NCI-H460 (cell line): ENCODE measurements around the gene ZNF726. TPM values are rescaled to one million over a fixed set of nuclear protein-coding genes. Genes with fewer than 3 reads are reported as not detected.
"Not testable (repeated sequence)": the region's sequence is repeated elsewhere in the genome, so short reads cannot be mapped to it uniquely, and the experiment has no call there.

ENCODE experiments used
- DNase-seq: peaks from one replicate; pipeline ENCODE4 v3.0.0-alpha.2; 2016; ENCODE audit warnings: low read depth; ENCODE audit errors: extremely low read depth
- total RNA-seq: library from RNA; depleted of rRNA; stranded (reverse); fragments of >200 nt; shearing (Covaris generic); gene quantifications from 2 replicates; pipeline ENCODE4 v1.2.3, GENCODE V29; 2014

The ZNF726 gene
- total RNA-seq, 1 experiment from 2014 or later: 0.15 TPM

DNA sequence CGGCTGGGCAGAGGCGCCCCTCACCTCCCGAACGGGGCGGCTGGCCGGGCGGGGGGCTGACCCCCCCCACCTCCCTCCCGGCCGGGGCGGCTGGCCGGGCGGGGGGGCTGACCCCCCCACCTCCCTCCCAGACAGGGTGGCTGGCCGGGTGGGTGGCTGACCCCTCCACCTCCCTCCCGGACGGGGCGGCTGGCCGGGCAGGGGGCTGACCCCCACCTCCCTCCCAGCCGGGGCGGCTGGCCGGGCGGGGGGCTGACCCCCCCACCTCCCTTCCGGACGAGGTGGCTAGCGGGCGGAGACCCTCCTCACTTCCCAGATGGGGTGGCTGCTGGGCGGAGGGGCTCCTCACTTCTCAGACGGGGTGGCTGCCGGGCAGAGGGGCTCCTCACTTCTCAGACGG lies 22.3 kb downstream of the ZNF726 start:
- DNase-seq: not testable (repeated sequence)

DNA sequence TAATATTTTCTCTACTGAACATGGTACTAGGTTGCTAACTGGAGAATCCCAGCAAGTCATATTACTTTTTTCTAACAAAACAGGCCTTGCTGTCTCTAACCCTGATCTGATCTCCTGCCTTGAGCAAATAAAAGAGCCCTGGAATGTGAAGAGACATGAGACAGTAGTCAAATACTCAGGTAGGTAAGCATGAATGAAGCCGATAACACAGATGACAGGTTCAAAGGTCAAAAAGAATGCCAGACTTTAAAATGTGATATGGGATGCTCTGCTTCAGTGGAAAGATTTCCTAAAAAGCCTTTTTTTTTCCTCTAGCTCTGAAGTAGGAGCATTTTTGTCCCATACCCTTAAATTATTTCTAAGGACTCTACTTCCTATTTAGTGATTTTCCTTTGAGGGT lies 28.7 kb downstream of the ZNF726 start:
- no peak for DNase-seq

DNA sequence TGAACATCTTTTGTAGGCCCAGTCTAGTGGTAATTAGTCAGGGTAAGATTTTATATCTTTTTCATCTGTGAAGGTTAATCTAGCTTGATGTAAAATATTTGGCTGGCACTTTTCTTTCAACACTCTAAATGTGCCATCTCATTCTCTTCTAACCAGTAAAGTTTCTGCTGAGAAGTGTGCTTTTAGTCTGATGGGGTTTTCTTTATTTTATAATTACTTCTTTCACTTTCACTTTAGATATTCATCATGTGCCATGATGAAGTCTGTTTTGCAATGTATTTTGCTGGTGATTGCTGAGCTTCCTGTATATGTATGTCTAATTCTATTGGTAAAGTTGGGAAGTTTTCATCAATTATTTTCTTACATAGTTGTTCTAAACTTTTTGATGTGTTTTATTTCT lies 31.9 kb downstream of the ZNF726 start:
- DNase-seq: no peak

DNA sequence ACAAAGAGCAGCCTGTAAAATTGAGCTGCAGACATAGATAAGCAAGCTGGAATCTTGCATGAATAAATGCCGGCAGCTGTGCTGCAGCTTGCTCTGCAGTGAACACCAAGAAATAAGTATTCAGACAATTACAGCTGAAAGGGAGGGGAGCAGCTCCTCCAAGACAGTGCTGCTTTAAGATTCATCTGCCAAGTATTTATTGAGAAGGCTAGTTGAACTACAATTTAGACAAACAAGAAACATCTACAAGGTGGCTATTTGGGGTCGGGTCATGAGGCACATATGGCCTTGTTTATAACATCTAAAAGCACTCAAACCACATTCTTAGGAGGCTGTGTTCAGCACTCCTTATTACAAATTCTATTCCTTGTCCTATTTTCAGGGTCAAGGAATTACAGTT lies 34.9 kb downstream of the ZNF726 start:
- DNase-seq: no peak

DNA sequence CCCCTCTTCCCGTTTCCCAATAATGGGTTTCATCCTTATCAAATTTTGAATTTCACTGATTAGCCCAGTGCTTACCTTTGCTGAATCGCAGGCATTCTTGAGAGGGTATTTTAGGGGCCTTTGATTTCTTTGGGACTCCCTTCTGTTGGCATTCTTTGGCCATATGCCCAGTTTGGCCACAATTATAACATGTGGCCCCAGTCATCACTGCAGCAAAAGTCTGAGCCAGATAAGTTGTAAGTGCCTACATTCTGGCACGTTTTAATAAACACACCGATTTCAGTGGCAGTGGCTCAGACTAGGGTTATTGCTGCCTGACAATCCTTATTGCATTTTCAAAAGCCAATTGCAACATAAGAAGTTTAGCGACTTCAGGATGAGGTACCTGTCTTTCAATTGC lies 41.4 kb downstream of the ZNF726 start:
- DNase-seq: no peak

DNA sequence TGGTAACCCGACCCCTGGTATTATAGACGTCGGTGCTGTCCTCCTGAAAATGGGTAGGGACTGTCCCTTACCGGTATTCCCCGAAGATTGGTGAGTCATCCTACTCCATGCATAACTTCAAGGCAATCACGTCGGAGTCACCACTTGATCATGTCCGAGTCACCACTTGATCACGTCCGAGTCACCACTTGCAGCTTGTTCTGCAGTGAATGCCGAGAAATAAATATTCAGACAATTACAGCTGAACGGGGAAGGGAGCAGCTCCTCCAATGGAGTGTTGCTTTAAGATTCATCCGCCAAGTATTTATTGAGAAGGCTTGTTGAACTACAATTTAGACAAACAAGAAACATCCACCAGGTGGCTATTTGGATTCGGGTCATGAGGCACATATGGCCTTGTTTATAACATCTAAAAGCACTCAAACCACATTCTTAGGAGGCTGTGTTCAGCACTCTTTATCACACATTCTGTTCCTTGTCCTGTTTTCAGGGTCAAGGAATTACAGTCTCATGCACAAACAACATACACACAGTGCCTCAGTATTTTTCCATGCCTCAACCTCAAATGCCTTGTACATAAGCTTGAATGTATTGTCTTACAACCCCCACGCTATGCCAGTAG lies 43.1 kb downstream of the ZNF726 start:
- no peak for DNase-seq

DNA sequence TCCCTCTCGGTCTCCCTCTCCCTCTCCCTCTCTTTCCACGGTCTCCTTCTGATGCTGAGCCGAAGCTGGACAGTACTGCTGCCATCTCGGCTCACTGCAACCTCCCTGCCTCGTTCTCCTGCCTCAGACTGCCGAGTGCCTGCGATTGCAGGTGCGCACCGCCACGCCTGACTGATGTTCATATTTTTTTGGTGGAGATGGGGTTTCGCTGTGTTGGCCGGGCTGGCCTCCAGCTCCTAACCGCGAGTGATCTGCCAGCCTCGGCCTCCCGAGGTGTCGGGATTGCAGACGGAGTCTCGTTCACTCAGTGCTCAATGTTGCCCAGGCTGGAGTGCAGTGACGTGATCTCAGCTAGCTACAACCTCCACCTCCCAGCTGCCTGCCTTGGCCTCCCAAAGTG lies 48.7 kb downstream of the ZNF726 start:
- not testable (repeated sequence) for DNase-seq

DNA sequence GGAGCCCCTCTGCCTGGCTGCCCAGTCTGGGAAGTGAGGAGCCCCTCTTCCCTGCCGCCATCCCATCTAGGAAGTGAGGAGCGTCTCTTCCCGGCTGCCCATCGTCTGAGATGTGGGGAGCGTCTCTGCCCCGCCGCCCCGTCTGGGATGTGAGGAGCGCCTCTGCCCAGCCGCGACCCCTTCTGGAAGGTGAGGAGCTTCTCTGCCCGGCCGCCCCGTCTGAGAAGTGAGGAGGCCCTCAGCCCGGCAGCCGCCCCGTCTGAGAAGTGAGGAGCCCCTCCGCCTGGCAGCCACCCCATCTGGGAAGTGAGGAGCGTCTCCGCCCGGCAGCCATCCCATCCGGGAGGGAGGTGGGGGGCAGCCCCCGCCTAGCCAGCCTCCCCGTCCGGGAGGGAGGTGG lies 49.2 kb downstream of the ZNF726 start:
- DNase-seq: not testable (repeated sequence)

DNA sequence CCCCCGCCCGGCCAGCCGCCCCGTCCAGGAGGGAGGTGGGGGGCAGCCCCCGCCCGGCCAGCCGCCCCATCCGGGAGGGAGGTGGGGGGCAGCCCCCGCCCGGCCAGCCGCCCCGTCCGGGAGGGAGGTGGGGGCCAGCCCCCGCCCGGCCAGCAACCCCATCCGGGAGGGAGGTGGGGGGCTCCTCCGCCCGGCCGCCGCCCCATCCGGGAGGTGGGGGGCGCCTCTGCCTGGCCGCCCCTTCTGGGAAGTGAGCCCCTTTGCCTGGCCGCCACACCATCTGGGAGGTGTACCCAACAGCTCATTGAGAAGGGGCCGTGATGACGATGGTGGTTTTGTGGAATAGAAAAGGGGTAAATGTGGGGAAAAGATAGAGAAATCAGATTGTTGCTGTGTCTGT lies 49.6 kb downstream of the ZNF726 start:
- DNase-seq: not testable (repeated sequence)

DNA sequence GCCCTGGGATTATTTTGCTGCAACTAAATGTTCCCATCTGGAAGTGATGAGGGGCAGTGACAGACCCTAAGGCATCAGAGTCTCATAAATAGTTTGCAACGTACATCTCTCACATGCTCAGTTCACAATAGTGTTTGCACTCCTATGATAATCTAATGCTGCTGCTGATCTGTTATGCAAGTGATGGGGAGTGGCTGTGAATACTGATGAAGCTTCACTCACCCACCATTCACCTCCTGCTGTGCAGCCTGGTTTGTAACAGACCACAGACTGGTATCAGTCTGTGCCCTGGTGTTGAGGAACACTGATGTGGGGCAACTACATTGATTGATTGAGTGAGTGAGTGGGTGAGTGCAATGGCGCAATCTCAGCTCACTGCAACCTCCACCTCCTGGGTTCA lies 54.9 kb downstream of the ZNF726 start:
- DNase-seq: no peak

DNA sequence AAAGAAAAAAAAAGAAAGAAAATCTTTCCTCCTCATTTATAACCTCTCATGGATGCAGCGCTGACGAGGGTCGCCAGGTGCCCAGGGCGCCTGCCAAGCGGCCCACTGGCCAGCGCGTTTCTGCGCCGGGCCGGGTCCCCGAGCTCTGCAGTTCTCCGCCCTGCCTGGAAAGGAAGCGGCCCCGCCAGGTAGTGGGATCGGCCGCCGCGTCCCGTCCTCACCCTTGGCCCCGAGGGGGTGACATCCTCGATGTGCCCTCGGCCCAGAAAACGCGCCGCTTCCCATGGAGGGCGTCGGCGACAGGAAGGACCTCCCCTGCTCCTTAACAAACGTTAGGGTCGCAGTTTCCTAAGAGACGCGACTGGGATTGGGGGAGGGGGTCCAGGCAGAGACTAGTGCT lies 56.9 kb downstream of the ZNF726 start:
- DNase-seq: no peak

DNA sequence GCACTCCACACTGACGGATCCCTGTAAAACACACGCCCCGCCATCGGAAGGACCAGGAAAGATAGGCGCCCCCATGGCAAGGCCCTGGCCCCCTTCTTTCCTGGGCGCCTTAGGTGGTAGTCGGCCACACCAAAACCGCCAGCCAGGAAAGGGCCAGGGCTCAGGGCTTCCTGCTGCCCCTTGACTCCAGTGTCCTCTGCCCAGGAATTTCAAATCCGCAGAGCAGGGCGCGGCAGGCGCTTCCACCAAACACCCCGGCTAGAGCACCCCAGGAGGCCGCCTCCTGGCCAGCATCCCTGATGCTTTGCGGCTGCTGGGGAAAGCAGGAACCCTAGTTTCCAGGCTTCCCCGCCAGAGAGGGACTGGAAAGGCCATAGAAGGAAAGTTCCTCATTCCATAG lies 57.5 kb downstream of the ZNF726 start:
- DNase-seq: no peak

DNA sequence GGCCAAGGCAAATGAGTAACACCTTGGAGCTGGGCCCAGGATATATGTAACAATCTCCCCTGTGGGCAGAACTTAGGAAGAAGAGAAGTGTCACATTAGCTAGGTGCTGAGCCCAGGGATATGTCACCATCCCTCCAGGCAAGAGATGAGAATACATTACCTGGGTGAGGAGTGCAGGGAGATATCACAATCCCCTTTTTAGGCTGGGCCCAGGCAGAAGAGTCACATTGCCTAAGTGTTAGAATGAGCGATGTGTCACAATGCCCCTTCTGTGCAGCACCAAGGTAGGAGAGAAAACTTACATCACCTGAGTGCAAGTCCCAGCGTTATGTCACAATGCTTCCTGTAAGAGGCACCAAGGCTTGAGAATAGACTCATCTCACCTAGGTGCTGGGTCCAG lies 60.3 kb downstream of the ZNF726 start:
- DNase-seq: no peak

DNA sequence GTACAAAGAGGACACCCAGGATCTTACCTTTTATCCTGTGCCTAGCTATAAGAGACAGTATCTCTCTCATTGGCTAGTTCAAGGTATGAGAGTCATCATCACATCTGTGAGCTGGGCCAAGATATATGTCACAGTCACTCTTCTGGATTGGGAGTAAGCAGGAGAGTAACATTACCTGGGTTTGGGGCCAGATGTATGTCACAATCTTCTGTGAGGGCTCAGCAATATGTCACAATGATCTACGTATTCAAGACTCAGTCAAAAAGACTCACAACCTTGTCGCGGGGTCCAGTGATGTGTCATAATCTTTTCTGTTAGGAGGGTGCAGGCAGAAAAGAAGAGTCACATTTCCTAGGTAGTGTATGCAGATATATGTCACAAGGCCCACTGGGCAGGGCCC lies 61.9 kb downstream of the ZNF726 start:
- not testable (repeated sequence) for DNase-seq

DNA sequence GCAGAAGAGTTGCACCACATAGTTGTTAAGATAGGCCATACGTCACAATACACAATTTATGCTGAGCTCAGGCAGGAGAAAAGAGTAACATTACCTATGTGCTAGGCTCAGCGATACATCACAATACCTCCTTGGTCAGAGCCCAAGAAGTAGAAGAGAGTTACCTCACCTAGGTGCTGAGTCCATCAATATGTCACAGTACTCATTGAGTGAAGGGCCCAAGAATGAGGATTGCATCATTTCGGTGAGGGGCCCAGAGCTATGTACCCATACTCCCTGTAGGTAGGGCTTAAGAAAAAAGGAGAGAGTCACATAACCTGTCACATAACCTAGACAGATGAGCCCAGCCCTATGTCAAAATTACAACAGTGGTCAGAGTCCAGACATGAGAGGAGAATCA lies 62.6 kb downstream of the ZNF726 start:
- not testable (repeated sequence) for DNase-seq

DNA sequence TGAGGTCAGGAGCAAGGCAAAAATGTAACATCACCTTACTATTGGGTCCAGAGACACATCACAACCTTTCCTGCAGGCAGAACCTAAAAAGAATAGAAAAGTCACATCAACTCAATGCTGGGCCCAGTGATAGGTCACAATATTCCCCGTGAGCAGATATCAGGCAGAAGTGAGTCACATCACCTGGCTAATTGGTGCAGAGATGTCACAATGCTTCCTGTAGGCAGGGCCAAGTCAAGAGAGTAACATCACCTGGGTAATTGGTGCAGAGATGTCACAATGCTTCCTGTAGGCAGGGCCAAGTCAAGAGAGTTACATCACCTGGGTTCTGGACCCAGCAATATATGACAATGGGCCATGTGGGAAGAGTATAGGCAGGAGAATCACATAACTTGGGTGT lies 63.4 kb downstream of the ZNF726 start:
- DNase-seq: no peak

DNA sequence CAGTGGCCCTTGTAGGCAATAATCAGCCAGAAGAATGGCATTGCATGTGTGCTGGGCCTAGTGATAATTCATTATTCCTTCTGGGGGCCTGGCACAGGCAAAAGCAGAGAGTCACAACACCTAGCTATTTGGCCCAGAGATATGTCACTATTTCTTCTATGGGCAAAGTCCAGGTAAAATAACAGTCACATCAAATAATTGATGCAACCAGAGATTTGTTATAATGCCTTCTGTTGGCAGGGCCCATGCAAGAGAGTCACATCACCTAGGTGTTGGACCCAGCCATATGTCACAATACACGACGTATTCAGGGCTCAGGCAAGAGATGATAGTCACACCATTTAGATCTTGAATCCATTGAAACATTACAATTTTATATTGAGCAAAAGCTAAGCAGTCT lies 66.1 kb downstream of the ZNF726 start:
- no peak for DNase-seq

DNA sequence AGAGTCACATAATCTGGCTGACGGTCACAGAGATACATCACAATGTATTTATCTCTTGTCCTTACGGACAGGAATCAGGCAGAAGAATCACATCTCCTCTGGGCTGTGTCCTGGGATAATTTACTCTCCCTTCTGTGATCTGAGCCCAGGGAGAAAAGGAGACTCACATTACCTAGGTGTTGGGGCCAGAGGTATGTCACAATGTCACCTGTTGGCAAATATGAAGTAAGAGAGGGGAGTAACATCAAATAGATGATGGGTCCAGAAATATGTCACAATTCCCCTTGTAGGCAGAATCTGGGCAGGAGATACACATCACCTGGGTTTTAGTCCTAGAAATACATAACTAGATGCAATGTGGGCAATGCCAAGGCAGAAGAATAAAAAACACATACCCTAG lies 67.2 kb downstream of the ZNF726 start:
- no peak for DNase-seq

DNA sequence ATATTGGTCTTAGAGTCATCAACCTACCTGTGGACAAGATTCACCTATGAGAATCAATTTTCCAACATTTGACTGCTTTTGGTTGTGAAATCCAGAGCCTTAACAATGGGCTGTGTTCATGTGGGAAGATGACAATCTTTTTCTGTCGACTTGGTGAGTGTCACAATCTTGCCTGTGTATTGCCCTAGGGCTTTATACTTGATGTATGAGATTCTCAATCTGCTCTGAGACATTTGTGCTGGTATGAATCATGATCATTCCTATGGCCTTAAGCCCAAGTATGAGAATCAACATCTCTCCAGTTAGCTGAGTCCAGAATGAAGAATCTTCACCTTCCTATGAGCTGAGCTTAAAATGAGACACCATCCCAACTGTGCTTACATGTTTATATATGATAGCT lies 68.7 kb downstream of the ZNF726 start:
- DNase-seq: no peak
